Stimulated activated CD4-positive, alpha-beta T cell treated with anti-CD3 and anti-CD28 coated beads, Interleukin-2, amount 100 ng/mL, for 4 hours (primary cell): ENCODE results near the gene MYG1.
"Not testable (repeated sequence)": the region's sequence is repeated elsewhere in the genome, so short reads cannot be mapped to it uniquely, and the experiment has no call there.

Experiments used
- DNase-seq: peaks from one replicate; pipeline ENCODE4 v3.0.0-alpha.2; 2020; ENCODE audit warnings: low read depth

MYG1 gene

DNA sequence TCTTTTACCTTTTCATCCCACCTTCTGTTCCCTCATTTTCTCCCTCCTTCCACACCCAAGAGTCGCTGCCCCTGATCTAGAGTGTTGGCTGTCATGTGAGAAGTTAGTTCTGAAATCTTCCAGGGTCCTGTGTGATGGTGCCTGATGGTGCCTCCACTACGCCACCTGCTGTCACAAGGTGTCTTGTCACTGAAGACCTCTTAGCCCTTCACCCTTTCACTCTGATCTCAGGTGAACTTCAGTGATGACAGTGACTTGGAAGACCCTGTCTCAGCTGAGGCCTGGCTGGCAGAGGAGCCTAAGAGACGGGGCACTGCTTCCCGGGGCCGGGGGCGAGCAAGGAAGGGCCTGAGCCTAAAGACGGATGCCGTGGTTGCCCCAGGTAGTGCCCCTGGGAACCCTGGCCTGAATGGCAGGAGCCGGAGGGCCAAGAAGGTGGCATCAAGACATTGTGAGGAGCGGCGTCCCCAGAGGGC lies 11.7 kb upstream of the MYG1 start:
- DNase-seq = peak; percentile 64

DNA sequence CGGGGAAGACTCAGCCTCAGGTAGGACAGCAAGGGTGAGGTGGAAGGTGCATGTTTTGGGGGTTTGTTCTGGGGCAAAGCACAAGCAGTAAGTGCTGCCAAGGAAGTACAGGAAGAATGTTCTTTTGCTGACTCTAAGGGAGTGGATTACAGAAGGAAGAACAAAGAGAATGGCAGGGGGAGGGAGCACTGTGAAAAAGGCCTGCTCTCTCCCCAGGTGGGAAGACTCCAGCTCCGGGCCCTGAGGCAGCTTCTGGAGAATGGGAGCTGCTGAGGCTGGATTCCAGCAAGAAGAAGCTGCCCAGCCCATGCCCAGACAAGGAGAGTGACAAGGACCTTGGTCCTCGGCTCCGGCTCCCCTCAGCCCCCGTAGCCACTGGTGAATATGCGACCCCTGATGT lies 11.2 kb upstream of the MYG1 start:
- DNase-seq = no peak

DNA sequence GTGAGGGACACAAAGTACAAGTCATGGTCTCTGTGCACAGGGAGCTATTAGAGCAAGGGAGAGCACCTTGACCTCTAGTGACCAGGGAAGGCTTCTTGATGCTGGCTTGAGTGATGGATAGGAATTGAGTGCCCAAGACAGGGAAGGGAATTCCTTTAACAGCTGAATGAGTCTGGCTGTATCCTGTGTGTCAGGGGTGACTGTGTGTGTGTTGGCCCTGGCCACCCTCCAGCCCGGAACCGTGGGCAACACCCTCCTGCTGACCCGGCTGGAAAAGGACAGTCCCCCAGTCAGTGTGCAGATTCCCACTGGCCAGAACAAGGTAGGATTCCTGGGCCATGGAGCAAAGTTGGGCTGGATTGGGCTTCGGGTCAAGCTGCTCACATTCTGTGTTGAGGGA lies 9.6 kb upstream of the MYG1 start:
- DNase-seq = no peak

DNA sequence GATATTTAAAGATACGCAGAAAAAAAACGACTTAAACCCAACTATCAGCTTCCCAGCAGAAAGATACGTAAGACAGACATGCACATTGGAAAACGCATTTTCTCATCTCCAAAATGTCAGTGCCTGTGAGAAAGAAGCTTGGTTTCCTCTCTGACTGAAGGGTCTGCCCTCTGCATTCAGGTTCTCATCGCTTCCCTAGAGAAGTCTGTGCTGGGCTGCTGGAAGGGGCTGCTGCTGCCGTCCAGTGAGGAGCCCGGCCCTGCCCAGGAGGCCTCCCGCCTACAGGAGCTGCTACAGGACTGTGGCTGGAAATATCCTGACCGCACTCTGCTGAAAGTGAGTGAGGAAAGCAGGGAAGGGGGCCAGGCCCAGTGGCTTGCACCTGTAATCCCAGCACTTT lies 8.8 kb upstream of the MYG1 start:
- no peak for DNase-seq

DNA sequence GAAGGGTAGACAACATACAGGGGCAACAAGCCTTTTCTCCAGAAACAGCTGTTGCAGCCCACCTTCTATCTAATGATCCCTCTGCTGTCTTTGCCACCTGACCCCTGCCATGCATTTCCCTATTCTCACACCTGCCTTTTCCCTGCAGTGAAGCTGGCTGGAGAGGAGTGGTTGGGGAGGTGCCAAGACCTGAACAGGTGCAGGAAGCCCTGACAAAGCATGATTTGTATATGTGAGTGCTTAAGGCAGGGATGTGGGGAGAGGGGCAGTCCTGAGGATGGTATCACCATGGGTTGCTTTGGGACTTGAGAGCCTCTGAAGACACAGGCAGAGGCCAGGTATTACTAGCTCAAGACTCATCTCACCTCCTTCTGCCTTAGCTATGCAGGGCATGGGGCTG lies 7.1 kb upstream of the MYG1 start:
- no peak for DNase-seq

DNA sequence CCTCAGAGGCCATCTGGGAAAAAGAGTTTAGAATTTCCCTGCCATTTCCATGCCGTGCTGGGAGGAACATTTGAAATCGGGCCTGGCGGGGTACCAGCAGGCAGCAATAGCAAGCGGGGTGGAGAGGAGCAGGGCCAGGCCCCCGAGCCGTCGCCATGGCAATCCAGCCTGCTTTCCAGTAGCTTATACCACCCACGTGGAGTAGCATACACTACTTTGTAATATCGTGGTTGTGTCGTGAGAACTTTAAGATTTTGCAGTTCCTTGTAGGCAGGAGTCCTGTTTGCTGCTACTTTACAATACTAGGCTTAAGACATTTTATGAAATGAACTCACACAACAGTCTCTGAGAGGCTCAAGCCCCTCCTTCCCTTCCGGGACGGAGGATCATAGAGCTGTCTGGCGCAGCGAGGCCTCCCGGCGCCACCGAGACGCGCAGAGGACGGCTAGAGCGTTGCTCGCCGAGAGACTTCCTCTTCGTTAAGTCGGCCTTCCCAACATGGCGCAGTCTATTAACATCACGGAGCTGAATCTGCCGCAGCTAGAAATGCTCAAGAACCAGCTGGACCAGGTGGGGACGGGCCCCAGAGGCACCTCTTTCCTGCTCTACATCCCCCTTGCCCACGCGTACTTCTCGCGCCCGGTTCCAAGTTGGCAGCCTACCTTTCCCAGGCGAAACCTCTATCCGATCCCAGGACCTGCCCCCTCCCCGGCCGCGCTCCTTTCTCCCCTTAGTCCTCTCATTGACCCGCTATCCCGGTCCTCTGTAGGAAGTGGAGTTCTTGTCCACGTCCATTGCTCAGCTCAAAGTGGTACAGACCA lies 4.2 kb upstream of the MYG1 start, which contains the start of gene PFDN5:
Gene PFDN5 (plus strand): TSS at position 473 of the 821 bp plus-strand sequence. CDS start 26 bp downstream, at position 499.
- DNase-seq = peak; percentile 83

DNA sequence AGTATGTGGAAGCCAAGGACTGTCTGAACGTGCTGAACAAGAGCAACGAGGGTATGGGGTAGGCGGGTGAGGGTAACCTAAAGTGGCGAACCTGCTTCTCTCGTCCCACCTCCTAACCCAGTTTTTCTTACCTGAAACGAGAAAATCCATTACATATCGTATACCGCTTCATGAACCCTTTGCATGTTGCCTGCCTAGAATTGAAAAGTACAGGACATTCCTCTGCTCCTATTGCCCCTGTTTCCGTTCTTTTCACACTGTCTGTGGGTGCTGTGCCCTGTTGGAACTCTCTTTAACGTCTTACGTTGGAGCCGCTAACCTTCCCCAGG lies 3.6 kb upstream of the MYG1 start:
- no peak for DNase-seq

DNA sequence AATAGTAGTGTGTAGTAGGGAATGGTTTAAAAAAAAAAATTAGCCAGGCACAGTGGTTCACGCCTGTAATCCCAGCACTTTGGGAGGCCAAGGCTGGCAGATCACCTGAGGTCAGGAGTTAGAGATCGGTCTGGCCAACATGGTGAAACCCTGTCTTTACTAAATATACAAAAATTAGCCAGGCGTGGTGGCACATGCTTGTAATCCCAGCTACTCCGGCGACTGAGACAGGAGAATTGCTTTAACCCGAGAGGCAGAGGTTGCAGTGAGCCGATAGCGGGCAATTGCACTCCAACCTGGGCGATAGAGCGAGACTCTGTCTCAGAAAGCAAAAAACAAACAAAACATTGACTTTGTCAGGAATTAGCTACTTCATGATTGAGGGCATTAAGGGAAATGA lies 2.4 kb upstream of the MYG1 start:
- DNase-seq = not testable (repeated sequence)

DNA sequence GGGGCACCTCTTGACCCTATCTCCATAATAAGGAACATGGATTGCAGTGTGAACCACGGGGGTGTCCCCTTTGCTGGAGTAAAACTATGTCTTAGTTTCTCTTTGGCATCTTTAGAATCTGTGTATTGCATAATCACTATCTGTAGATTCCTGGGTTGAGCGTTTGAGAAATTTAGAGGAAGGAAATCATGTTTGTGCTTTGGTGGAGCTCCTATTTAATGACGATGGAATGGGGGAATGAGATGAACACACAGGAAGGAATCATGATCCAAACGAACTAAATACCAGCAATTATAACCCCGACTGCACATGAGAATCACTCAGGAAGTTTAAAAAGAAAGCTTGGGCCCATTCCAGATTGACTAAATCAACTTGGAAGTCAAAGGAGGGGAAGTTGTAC lies 1.3 kb upstream of the MYG1 start:
- no peak for DNase-seq

DNA sequence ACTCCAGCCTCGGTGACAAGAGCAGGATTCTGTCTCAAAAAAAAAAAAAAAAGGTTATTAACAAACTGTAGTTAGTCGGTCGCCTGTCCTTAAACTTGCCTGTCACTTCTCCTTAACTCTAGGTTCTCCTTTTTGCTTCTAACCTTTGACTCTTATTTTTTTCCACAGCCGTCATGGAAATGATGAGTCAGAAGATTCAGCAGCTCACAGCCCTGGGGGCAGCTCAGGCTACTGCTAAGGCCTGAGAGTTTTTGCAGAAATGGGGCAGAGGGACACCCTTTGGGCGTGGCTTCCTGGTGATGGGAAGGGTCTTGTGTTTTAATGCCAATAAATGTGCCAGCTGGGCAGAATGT lies 418 bp upstream of the MYG1 start:
- DNase-seq = peak; percentile 34

DNA sequence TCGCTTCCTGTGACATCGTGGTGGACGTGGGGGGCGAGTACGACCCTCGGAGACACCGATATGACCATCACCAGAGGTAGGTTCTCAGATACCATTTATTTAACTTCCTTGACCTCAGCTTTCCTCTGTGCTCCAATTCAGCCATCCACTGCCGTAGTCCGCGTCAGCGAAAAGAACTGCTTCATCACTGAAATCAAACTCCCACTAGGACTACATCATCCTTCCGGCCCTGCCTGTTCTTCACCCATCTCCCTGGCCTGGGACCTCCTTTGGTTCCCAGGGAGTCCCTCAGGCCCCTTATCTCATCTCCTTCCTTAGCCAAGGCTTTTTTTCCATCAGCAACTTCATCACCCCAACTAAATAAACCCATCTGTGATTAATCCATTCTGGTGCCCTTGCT lies 692 bp downstream of the MYG1 start:
- DNase-seq = no peak

DNA sequence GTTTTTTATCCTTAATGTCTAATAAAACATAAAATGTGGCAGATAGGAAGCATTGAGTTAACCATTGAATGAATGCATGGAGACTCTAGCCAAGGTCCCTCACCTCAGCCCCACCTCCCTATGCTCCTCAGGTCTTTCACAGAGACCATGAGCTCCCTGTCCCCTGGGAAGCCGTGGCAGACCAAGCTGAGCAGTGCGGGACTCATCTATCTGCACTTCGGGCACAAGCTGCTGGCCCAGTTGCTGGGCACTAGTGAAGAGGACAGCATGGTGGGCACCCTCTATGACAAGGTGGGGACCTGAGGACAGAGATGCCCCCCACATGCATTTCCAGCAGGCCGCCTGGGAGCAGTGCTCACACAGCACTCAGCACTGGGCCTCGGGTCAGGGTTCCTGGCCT lies 3.4 kb downstream of the MYG1 start:
- DNase-seq = no peak

DNA sequence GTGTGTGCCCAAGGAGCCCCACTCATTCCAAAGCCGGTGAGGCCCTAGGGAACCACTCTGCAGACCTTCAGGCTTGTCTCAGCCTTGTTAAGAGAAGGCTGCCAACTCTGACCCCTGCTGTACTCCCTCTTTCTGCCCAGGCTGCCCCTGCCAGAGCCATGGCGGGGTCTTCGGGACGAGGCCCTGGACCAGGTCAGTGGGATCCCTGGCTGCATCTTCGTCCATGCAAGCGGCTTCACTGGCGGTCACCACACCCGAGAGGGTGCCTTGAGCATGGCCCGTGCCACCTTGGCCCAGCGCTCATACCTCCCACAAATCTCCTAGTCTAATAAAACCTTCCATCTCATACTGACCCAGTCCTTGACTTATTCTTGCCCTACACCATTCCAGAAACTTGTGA lies 7.3 kb downstream of the MYG1 start:
- DNase-seq = no peak

DNA sequence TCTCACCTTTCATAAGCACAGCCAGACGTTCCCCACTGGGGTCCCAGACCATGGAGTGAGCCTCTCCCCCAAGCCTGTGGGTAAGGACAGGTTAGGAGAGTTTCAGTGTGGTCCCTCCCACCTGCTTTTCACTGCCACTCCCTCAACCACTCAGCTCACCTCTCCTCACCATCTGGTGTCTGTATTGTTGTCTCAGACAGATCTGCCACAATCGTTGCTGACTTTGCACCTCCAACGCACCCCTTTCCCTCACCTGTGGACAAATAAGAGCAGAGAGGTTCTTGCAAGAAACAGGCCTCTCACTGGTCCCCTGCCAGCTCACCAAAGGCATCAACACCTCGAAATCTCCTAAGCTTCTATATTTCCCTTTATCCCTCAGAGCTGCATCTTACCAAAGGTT lies 8.8 kb downstream of the MYG1 start:
- DNase-seq = no peak

DNA sequence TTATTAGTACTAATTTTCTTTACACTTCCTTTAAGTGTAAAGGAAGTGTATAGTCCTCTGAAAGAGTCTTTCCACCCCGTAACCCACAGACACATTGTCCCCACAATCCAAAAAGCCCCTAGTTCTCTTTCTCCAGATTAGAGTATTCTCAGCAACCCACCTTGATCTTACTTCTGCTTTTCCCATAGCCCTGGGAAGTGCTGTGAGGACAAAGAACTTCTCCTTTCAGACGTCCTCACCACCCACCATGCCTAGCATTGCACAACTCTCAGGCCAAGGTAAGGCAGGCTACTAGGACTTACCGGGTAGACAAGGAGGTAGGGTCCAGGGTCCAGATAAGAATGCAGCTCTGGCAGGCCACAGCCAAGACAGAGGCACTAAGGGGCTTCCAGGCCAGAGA lies 14.5 kb downstream of the MYG1 start:
- no peak for DNase-seq

DNA sequence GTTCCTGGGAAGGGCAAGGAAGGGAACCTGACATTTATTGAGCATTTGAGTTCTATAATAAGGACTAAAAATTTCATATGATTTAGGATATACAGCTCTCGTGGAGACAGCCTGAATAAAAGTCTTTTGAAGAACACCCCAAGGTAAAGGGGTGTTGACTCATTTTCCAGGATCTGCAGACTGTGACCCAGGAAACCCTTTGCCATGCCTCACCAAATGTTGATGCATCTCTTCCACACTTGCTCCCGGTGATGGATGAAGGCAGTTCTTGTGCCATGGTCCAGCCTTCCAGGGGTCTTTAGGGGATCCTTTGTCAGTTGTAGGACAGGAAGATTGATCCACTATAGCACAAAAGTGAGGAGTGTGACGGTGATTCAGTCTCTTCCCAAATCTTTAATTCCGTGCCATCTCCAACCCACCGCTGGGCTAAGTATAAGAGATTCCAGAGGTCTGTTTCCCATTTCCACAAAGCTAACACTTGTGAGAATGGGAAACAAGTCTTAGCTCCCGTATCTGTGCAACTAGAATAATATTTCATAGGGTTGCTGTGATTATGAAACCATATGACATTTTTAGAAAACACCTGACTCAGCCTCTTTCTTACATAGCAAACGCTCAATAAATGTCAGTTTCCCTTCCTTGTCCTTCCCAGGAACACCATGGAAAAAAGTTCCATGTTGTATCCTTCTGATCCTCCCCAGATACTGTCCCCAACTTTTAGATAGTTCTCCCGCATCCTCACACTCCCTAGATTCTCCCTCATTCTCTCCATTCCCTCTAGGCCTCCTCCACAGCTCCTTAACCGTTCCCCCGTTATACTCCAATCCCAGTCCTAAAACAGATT lies 21.1 kb downstream of the MYG1 start:
- DNase-seq = no peak

DNA sequence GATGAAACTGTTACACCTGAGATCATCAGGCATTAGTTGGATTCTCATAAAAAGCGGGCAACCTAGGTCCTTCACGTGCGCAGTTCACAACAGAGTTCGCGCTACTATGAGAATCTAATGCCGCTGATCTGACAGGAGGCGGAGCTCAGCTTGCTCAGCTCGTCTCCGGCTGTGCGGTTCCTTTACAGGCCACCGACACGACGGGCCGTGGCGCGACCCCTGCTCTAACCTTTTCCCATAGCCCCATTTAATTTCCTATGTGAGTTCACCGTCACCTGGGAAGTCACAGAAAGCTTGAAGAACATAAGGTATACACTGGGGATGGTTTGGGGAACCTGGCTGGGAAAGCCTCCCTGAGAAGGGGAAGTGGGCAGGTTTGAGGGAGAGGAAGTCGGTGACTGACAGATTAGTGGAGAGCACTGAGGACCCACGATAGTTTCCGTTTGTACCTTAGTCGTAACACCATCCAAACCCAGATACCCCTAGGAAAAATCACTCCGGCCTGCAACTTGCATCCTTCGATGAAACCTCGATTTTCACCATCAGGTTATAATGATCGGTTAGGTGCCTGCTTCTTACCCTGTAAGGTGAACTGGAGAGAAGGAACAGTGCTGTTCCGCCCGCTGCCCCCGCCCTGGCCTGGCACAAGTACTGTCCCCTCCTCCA lies 24.8 kb downstream of the MYG1 start:
- peak; percentile 28 for DNase-seq

DNA sequence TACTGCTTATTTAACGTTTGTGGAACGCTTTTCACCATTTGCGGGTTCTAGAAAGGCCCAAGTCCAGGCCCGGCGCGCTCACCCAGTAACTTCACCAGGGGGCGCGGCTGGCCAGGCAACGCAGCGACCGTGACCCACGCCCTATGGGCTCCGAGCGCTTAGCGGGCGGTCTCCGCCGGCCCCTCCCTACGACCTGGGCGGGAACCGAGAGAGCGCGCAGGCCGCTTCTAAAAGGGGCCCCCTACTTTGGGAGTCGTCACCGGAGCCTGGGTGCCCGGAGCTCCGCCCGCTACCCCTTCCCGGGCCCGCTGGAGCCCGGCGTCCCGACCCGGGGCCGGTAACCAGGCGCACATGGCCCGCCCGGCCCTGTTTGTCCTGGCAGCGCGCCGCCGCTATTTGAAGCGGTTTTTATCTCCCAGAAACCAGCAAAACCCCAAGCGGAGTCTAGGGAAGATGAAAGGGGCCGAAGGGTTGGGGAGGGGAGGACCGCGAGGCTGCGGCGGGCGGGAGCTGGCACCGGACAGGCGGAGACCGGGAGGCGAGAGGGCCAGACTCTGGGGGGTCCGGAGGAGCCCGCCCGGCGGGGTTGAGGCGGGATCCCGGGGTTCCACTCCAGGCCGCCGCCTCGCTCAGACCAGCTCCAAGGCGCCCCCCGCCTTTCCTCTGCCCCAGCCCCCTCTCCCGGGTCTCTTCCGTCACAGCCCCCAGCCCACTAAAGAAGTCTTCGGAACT lies 25.4 kb downstream of the MYG1 start:
- peak; percentile 76 for DNase-seq

DNA sequence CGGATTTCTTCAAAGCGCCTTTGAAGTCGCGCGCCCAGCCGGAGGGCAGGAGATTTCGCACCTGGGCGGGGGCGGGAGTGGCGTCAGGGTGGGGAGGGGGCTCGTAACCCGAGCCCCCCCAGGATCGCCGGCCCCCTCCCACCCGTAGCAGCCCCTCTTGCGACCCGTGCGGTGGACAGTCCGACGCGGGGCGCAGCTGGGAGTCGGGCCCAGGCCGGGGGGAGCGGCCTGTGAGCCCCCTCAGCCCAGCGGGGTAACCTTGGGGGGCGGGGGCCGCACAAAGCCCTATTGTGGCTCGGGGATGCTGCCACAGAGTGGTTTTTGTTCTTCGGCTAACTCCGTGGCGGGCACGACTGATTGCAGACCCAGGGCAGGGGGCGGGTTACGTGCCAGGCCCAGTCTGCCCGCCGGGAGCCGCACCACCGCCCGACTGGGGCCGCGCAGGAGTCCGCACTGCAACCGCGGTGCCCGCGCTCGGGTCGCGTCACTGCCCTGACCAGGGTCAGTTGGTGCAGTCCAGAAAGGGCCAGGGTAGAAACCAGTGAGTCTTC lies 26.1 kb downstream of the MYG1 start:
- DNase-seq = no peak

DNA sequence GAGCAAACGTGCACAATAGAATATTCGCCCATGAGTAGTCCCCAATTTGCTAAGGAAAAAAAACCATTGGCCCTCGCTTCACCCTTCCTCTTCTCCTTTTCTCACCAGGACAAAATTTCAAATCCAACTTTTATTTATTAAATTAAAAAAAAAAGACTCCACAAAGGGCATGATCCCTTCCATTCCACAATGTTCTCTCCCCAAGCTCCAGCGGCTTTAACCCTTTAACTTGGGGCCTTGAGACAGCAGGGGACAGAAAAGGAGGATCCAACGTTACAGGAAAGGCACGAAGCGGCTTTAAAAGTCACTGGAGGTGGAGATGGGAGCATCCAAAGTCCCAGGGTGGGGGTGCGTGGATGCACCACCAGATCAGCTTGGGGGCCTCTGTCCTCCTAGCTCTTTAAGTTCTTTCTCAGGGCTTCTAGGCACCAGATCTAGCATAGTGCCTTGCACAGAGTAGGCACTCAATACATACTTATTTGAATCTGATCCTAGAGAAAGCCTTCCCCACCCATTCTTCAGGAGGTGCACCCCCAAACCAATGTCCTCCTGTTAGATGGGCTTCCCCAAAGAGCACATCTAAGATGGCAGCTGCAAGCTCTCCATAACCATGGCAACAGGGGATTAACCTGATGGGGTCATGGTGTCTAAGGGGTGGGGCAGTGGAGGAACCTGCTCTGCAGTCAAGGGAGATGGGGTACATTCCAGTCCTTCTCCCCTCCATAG lies 27.1 kb downstream of the MYG1 start:
- DNase-seq = no peak

DNA sequence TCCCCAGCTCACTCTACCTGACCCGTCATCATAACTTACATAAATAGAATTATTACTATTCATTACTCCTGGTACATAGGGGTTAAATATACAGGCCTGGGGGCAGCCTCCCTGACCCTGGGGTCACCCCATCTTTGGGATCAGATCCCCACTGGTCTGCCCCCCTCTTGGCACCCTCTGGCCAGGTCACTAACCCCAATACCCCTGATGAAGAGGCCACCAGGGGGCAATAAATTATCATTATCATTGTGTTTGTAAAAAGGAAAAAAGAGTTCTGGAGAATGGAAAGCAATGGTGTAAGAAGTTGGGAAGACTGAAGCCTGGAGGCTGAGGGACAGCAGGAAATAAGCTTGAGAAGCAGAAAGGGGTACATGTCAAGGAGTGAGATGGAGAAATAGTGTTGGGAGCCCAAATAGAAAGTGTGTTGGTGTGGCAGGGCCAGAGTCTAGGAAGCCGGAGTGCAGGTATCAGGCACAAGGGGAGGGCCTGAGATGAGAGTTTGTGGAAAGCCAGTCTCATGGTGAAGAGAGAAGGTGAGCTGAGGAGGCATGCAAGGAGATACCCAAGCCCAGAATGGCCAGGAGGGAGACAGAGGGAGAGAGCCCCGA lies 28.0 kb downstream of the MYG1 start:
- no peak for DNase-seq
